ENCODE results near the gene SMU1.
A peak's percentile ranks its signal among the peaks of the same experiment; 100 is the strongest.
"Not testable (repeated sequence)": the region's sequence is repeated elsewhere in the genome, so short reads cannot be mapped to it uniquely, and the experiment has no call there.

Gene SMU1

GRCh38 chr9:33105504-33105903 lies 29.0 kb upstream of the SMU1 start:
- no peak for DNase-seq (ENCODE audit: low spot score)

DNA sequence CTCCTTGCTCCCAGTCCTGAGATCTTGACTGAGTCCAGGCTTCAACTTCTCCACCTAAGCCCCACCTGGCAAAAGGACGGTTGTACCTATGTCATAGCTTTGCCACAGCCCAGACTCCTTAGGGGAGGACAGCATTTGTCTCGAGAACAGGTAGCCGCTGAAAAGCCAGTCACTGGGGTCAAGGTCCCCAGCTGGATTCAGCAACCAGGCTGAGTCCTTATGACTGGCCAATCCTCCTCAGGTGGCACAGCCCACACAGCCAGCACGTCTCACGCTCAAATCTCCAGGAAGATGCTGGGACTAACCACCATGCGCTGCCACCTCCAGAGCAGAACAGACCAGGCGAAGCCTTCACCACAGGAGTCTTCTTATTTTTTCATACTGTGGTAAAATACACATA lies 27.9 kb upstream of the SMU1 start:
- DNase-seq (ENCODE audit: low spot score): no peak

DNA sequence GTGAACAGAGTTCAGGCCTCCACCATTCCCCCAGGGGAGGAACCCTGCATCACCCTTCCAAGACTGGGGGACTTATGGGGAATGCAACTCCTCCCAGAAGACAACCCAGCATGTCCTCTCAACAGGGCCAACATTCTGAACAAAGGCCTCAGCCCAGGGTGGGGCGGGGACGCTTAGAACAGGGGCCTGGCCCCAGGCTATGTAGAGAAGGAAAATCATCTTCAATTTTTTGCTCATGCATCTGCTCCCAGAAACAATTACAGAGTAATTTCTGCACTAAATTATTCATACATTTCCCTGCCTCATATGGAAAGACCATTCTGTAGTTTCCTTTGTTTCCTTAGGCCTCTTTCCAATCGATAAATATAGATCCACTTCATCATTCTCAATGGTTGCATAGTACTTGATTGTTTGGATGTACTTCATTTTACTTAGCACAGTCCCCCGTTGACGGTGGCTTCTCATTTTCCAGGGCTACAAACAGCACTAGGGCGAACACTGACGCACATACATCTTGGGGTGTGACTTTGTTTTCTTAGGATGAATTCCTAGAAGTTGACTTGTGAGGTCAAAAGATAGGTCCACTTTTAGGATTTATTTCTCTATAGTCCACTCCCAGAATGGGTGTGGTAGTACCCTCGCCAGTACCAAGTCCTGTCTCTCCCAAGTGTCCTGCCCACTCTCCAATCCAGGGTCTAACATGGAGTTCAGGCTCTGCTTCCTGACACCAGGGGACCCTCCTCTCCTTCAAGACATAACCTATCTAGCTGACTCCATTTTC lies 27.2 kb upstream of the SMU1 start:
- no peak for DNase-seq (ENCODE audit: low spot score)

- no peak for DNase-seq (ENCODE audit: low spot score)
Observed at GRCh38 chr9:33102551-33103210, 26.2 kb upstream of the SMU1 start.

- no peak for DNase-seq (ENCODE audit: low spot score)
Observed at GRCh38 chr9:33101104-33101951, 24.9 kb upstream of the SMU1 start.

DNA sequence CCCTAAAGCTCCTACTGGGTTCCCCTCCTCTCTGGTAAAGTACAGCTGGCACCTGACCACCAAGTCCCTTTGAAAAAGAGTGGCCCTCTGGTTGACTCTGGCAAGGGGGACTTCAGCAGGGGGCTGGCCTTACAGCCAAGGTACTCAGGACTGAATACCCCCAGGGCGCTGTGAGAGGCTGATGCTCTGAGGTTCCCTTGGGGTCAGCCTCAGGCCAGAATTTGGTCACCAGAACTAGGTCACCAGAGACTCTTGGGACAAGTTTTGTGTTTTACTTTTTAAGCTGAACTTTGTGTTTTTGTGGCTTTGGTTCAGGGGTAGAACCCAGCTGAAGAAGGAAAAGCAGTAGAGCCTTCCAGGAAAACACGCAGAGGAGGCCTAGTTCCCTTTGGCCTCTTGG lies 23.3 kb upstream of the SMU1 start:
- no peak for DNase-seq (ENCODE audit: low spot score)

DNA sequence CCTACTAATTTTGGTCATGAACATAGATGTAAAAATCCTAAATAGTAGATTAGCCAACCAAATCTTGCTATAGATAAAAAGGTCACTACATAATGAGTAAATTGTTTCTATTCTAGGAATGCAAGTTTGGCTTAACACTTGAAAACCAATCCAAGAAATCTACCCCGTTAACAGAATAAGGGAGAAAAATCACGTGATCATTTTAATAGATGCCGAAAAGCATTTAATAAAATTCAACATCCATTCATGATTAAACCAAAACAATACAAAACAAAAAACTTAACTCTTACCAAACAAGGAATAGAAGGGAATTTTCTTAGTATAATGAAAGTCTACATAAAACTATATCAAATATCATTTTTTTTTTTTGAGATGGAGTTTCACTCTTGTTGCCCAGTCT lies 20.7 kb upstream of the SMU1 start:
- DNase-seq (ENCODE audit: low spot score): no peak

- DNase-seq (ENCODE audit: low spot score): no peak
Observed at GRCh38 chr9:33092634-33093033, 16.2 kb upstream of the SMU1 start.

DNA sequence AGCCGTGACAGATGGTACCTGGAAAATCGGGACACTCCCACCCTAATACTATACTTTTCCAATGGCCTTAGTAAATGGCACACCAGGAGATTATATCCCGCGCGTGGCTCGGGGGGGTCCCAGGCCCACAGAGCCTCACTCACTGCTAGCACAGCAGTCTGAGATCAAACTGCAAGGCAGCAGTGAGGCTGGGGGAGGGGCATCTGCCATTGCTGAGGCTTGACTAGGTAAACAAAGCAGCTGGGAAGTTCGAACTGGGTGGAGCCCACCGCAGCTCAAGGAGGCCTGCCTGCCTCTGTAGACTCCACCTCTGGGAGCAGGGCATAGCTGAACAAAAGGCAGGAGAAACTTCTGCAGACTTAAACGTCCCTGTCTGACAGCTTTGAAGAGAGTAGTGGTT lies 9.2 kb upstream of the SMU1 start:
- not testable (repeated sequence) for DNase-seq (ENCODE audit: low spot score)

GRCh38 chr9:33082538-33083326 lies 6.3 kb upstream of the SMU1 start:
- DNase-seq (ENCODE audit: low spot score): no peak

- DNase-seq (ENCODE audit: low spot score): no peak
Observed at GRCh38 chr9:33082128-33082527, 5.7 kb upstream of the SMU1 start.

- peak; percentile 77 for DNase-seq (ENCODE audit: low spot score)
Observed at GRCh38 chr9:33081128-33081851, 4.8 kb upstream of the SMU1 start.

- DNase-seq (ENCODE audit: low spot score): no peak
Observed at GRCh38 chr9:33080534-33080933, 4.1 kb upstream of the SMU1 start.

DNA sequence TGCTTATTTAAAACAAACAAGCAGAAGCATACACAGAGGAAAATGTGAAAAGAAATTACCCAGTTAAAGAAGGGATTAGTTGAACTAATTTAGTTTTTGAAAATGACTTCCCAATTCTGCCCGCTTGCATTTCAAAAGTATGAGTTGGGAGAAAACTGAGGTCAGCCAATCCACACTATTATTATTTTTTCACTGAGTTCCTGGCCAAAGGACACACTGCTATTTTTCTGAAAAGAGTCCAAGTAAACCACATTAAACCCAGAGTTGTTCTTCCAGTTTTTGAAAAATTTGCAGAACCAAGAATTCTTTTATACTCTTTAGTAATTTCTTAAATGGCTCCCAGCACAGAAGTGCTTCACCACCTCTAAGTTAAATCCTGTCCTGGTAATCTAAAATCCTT lies 7.5 kb downstream of the SMU1 start:
- DNase-seq (ENCODE audit: low spot score): no peak

DNA sequence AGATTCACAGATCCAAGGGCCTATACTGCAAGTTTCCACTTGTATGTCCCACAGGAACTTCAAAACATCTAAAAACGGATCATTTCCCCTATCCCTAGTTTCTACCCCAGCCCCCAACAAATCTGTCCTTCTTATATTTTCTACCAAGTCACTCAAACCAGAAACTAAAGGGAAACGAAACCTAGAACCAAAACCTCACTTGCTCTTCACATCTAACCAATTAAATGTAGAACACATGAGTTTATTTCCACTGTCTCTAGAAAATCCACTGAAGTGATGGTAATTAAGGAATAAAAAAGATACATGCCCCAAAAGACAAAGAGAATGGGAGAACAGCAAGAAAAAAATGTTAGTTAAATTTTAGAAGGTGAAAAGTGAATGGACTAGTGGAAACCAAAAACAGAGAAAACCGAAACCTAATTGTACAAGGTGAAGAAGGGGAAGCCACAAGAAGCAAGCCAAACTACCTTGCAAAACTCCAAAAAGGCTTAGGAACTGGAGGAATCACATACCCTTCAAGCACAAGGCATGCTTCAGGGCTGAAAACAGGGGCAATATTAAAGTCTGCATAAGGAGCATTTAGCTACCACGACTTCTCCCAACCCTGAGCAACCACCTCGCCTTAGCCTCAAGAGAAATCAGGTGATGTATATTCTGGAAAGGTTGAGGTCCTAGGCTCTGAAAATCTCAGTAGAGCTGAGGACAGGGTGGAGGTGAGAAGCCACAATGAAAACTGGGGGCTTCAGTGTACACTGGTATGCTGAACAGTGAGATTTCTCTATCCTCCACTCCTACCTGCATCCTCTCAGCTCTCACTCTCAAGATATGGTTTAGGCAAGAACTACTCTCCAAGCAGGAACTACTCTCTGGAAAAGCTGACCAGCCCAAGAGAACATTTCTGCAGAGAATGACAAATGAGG lies 11.1 kb downstream of the SMU1 start:
- peak; percentile 57 for DNase-seq (ENCODE audit: low spot score)

DNA sequence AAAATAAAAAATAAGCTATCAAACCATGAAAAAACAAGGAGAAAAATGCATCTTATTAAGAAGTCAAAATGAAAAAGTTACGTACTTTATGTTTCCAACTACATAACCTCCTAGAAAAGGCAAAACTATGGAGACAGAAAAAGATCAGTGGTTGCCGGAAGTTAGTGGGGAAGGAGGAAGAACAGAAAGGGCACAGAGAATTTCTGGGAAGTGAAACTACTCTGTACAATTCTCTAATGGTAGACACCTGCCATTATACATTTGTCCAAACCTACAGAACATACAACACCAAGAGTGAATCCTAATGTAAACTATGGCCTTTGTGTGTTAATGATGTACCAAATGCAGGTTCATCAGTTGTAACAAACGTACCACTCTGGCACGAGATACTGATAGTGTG lies 25.3 kb downstream of the SMU1 start:
- DNase-seq (ENCODE audit: low spot score): peak; percentile 14

DNA sequence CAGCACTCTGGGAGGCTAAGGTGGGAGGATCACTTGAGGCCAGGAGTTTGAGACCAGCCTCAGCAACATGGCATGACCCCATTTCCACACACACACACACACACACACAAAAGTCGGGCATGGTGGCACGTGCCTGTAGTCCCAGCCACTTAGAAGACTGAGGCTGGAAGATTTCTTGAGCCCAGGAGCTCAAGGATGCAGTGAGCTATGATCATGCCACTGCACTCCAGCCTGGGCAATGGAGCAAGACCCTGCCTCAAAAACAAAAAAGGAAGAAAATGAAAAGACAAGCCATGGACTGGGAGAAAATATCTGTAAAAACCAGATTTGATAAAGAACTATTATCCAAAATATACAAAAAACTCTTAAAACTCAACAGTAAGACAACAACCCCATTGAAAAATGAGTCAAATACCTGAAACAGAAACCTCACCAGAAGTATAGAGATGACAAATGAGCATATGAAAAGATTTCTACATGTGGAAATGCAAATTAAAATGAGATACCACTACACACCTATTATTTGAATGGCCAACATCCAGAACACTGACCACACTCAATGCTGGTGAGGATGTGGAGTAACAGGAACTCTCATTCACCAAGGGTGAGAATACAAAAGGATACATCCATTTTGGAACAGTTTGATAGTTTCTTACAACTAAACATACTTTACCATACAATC lies 26.7 kb downstream of the SMU1 start:
- no peak for DNase-seq (ENCODE audit: low spot score)

- no peak for DNase-seq (ENCODE audit: low spot score)
Observed at GRCh38 chr9:33048054-33048465, 28.4 kb downstream of the SMU1 start.

- DNase-seq (ENCODE audit: low spot score): no peak
Observed at GRCh38 chr9:33046061-33046460, 30.4 kb downstream of the SMU1 start.
